Tibial nerve (tissue), 4 donors: ENCODE results near the gene PTBP3.

Experiments used
- CTCF ChIP-seq, 5 experiments: fragments of 200-600 bp in 3 of 5; fragments of 450-650 bp in 2 of 5; sonication (generic) in 3 of 5; IDR thresholded peaks; one replicate each; pipeline ENCODE4 v1.5.1; 2016 to 2019; ENCODE audit warnings: antibody characterized with exemption in 5 of 5, mild to moderate bottlenecking in 3 of 5, moderate library complexity in 2 of 5
- EP300 ChIP-seq, 2 donors: sonication (generic); formaldehyde crosslinking; IDR thresholded peaks; one replicate each; pipeline ENCODE4 v1.6.1; 2017; ENCODE audit warnings: antibody characterized with exemption in 2 of 2, mild to moderate bottlenecking in 1 of 2
- POLR2A ChIP-seq, 2 donors: fragments of 450-650 bp; IDR thresholded peaks; one replicate each; pipeline ENCODE4 v1.6.1; 2017; ENCODE audit warnings: antibody characterized with exemption in 2 of 2, mild to moderate bottlenecking in 2 of 2, moderate library complexity in 2 of 2

- TF ChIP-seq CTCF (IDR thresholded peaks at IDR 0.05) = no peak
- no peak for TF ChIP-seq POLR2A (IDR thresholded peaks at IDR 0.05)
- TF ChIP-seq EP300 (IDR thresholded peaks at IDR 0.05) = no peak
Observed at GRCh38 chr9:112299514-112299913, 33.9 kb downstream of the PTBP3 start.
